Measurements from ENCODE around the gene SLC66A3.

The SLC66A3 gene

DNA sequence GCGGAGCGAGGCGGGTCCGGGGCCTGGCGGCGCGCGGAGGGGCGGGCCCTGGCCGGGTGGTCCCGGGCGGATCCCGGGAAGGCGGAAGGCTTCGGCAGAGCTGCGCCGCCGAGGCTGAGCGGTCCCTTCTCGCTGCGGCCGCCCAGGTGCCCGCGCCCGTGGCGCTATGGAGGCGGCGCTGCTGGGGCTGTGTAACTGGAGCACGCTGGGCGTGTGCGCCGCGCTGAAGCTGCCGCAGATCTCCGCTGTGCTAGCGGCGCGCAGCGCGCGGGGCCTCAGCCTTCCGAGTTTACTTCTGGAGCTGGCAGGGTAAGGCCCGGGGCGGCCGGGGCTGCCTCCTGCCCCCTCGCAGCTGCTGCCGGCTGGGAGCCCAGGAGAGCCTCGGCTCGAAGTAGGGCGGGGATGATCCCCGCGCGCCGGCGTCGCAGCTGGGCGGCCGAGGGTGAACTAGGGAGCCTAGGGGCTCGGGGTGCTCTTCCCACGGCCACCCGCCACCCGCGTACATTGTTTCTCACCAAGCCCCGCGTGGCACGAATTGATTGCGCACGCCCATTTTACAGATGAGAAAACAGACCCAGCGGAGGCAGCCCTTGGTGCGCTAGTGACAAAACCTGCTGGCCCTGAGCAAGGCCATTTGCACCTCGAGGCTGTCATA lies at the start of gene SLC66A3:
SLC66A3 (plus strand) TSS at position 87 of the 655 bp plus-strand sequence; CDS start at position 167, 80 bp downstream.
- DNase-seq: peak; percentile 44

GRCh38 chr2:11109002-11109401 lies 46.3 kb upstream of the SLC66A3 start:
- no peak for DNase-seq

GRCh38 chr2:11112870-11113428 lies 42.3 kb upstream of the SLC66A3 start:
- DNase-seq: no peak

DNA sequence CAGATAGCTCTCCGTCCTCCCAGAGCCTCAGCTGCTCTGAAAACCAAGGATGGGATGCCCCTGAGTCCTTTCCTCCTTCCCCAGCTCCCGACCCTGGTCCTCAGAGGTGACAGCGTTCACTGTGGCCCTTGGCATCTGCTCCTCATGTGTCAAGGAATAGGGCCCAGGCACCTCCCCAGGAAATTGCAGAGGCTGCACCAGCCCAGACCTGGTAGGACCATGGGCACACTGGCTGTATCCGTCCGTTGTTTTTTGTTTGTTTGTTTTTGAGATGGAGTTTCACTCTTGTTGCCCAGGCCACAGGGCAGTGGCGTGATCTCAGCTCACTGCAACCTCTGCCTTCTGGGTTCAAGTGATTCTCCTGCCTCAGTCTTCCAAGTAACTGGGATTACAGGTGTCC lies 37.5 kb upstream of the SLC66A3 start:
- DNase-seq: no peak

DNA sequence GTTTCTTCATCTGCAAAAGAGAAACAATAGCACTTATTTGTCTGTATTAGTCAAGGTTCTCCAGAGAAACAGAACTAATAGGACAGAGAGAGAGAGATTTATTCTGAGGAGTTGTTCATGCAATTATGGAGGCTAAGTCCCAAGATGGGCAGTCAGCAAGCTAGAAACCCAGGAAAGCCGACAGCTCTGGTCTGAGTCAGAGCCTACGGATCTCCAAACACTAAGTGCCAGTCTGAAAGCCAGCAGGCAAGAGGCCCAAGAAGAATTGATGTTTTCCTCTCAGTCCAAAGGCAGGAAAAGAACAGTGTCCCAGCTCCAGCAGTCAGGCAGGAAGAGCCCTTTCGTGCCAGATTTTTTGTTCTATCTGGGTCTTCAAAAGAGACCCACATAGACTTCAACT lies 36.5 kb upstream of the SLC66A3 start:
- DNase-seq: no peak

- DNase-seq: no peak
Measured at GRCh38 chr2:11121099-11121822, 34.0 kb upstream of the SLC66A3 start.

GRCh38 chr2:11121823-11122155 lies 33.5 kb upstream of the SLC66A3 start:
- no peak for DNase-seq

- DNase-seq: no peak
Measured at GRCh38 chr2:11122380-11122779, 32.9 kb upstream of the SLC66A3 start.

GRCh38 chr2:11123001-11123809 lies 32.1 kb upstream of the SLC66A3 start:
- peak; percentile 22 for DNase-seq

- DNase-seq: peak; percentile 45
Measured at GRCh38 chr2:11123856-11124759, 31.2 kb upstream of the SLC66A3 start.

DNA sequence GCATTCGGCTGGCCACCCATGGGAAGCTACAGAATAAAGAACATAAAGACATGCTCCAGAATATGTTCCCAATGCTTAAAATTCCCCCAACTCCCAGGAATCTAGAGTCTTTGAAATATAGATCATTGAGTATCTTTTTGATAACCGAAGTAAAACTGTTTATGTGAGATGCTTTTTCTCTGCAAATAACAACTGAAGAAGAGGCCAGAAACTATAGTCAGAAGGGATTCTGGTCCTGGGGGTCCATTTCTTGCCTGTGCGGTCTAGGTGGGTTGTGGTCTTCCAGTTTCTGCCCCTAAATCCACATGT lies 30.6 kb upstream of the SLC66A3 start:
- no peak for DNase-seq

GRCh38 chr2:11127761-11128160 lies 27.5 kb upstream of the SLC66A3 start:
- DNase-seq: no peak

DNA sequence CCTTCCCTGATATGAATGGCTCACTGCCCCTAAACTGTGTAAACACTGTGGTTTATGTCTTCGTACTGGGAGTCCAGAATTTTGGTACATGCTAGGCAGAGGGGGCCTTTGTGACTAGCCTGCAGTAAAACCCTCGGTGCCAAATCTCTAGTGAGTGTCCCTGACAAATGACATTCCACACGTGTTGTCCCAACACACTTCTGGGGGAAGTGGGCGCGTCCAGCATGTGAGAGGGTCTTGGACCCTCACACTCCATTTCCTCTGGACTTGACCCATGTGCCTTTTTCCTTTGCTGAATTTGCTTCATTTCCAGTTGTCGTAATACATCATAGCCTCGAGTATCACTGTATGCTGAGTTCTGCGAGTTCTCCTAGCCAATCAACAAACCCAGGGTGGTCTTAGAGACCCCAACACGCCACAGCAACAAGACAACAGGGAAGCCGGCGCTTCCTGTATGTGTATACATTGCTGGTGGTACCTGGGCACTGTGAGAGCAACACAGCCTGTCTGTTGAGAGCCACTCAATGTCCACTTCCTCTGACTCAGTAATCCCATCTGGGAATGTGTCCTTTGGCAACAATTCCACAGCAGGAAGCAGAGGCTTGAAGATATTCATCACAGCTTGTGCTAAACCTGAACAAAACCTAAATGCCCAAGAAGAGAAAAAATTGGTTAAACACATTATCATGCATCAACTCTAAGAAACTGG lies 26.9 kb upstream of the SLC66A3 start:
- no peak for DNase-seq

DNA sequence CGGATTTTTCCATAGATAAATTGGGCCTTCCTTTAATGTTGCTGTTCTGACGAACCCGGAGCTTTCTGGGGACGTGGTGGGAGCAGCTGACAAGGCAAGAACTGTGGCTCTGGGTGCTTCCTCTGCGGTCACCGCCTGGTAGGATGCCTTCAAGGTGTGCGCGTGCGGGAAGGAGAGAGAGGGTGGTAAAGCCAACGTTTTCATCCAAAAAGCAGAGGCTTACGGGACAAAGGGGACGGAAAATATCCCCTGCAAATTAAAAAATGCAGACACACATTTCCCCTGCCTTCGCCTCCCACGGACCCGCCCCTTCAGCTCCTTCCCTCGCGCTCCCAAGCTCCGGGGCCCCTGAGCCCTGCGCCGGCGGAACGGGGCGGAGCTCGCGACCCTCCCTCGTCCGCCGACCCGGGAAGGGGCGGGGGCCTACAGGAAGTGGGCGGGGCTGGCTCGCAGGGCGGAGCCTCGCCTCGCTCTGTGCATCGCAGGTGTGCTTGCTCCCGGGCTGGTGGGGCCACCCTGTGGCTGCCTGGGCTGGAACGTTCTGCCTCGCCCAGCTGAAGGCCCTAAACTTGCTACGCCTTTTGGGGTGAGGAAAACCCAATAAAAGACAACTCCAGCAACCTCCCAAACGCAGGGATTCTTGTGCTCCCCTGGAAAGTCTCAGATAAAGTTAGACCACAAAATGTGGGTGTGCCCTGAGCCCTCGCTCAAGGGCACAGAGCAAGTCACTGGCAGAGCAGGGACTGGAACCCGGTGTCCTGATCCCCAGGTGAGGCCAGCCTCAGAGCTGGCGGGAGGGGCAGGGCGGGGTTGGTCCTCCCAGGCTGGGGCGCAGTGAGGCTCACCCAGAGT lies 25.4 kb upstream of the SLC66A3 start:
- peak; percentile 3 for DNase-seq

DNA sequence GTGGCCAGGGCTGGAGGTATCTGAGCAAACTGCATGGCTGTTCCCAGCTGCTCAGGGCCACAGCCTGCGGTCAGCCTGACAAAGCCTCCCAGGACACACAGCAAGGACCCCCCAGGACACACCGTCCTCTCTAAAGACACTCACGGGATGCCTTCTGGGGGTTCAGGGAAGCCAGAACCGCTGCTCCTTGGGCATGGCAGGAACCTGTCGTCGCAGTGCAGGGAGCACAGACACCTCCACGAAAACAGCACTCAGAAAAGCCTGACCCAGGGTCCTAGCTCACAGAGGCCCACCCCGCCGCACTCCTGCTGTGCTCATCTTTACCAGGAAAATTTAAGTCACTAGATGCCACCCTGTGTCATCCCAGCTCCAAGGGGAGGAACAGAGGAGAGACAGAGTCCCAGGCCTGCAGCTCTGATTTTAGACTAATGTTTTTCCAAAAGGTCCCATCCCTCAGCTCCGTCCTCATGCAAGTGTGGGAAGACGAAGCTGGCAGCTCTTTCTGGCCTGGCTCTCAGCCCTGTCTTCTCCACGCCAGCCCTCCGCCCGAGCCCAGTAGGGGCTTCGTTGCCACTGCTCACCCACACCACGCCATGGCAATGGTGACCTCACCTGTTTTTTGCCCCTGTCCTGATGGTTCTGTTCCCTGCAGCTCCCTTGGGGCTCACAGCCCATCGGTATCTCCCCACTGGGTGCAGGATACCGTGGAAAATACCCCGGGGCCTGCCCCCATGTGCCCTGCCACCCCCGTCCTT lies 23.9 kb upstream of the SLC66A3 start:
- DNase-seq: no peak

DNA sequence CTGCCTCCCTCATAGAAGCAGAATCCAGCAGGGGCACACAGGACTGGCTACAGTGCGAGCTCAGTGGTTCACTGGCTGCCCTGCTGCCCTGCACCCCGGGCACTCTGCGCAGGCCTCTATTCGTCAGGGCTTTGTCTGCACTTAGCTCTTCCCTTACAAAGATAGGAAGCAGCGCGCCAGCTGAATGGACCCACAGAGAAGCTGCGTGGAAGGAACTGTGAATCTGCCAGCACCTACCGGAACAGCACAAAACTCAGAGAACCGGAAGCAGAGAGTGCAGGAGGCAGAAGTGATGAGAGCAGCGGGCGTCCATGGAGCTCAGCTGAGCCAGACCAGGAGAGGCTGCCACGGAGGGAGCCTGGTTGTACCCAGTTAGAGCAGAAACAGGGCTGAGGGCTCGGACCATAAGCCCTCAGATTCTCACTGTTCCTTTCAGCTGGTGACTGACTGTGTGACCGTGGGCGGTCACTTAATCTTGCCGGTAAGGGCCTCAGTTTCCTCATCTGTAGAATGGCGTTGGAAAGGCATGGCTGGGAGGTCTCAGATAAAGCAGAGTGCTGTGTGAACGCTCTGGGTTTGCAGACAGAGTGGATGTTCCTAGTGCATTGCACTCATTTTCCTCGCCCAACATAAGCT lies 23.1 kb upstream of the SLC66A3 start:
- DNase-seq: no peak

- DNase-seq: no peak
Measured at GRCh38 chr2:11133238-11133935, 21.9 kb upstream of the SLC66A3 start.

DNA sequence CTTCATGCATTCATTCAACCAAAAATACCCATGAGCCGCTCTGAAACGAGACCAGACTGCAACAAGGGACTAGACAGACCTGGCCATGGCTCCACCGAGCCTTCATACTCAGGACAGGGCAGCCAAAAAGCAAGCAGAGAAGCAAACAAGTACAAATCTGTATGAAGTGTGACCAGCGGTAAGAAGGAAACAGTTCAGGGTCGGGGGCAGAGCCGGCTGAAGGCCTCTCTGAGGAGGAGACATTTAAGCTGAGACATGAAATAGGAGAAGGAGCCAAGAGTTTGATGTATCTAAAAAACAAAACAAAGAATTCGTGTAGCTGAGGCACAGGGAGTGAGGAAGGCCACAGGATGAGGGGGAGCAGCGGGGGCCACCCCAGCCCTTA lies 21.3 kb upstream of the SLC66A3 start:
- DNase-seq: no peak

DNA sequence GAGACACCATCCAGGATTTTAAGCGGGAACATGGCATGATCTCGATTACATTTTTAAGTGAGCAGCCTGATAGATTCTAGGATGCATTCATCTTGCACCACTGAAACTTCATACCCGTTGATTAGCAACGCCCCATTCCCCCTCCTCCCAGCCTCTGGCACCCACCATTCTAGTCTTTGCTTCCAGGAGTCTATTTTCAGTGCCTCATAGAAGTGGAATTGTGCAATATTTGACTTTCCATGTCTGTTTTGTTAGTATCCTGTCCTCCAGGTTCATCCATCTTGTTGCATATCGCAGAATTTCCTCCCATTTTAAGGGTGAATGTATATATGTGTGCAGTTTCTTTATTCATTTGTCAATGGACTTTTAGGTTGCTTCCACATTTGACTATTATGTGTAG lies 20.9 kb upstream of the SLC66A3 start:
- DNase-seq: no peak

All from NCI-H1417 treated with DMSO at 0.1 percent for 48 hours (cell line).